COLO668 (cell line): ENCODE results near the gene TAS1R1.
"Not testable (repeated sequence)": the region's sequence is repeated elsewhere in the genome, so short reads cannot be mapped to it uniquely, and the experiment has no call there.

ENCODE experiments used
- DNase-seq: peaks from one replicate; lab custom pipeline; 2025; ENCODE audit not compliant: unreplicated experiment; lab: John Stamatoyannopoulos, UW

Gene TAS1R1

GRCh38 chr1:6588128-6588892 is 33.2 kb downstream of the TAS1R1 start:
- no peak for DNase-seq

- no peak for DNase-seq
Measured at GRCh38 chr1:6588893-6589520, 33.9 kb downstream of the TAS1R1 start.

GRCh38 chr1:6590046-6590445 is 34.9 kb downstream of the TAS1R1 start:
- DNase-seq: no peak

GRCh38 chr1:6591222-6591621 is 36.1 kb downstream of the TAS1R1 start:
- no peak for DNase-seq

GRCh38 chr1:6591644-6592043 is 36.5 kb downstream of the TAS1R1 start:
- DNase-seq: no peak

- DNase-seq: no peak
Measured at GRCh38 chr1:6592441-6592840, 37.3 kb downstream of the TAS1R1 start.

GRCh38 chr1:6592865-6593593 is 37.9 kb downstream of the TAS1R1 start:
- DNase-seq: no peak

GRCh38 chr1:6593810-6594209 is 38.7 kb downstream of the TAS1R1 start:
- no peak for DNase-seq

- DNase-seq: no peak
Measured at GRCh38 chr1:6594977-6595740, 40.1 kb downstream of the TAS1R1 start.

GRCh38 chr1:6596351-6596750 is 41.2 kb downstream of the TAS1R1 start:
- peak; percentile 57 for DNase-seq

GRCh38 chr1:6596886-6597776 is 42.0 kb downstream of the TAS1R1 start:
- DNase-seq: no peak

GRCh38 chr1:6597777-6598131 is 42.6 kb downstream of the TAS1R1 start:
- DNase-seq: no peak

GRCh38 chr1:6599141-6599975 is 44.3 kb downstream of the TAS1R1 start:
- peak; percentile 74 for DNase-seq

GRCh38 chr1:6599991-6600390 is 44.9 kb downstream of the TAS1R1 start:
- DNase-seq: not testable (repeated sequence)

- no peak for DNase-seq
Measured at GRCh38 chr1:6600410-6601048, 45.4 kb downstream of the TAS1R1 start.

GRCh38 chr1:6601049-6601922 is 46.2 kb downstream of the TAS1R1 start:
- peak; percentile 74 for DNase-seq

GRCh38 chr1:6601923-6602668 is 47.0 kb downstream of the TAS1R1 start:
- peak; percentile 95 for DNase-seq
